Measurements from ENCODE around the gene TEAD4.

TEAD4 gene

GRCh38 chr12:3086211-3086610 is 127.0 kb downstream of the TEAD4 start:
- Histone ChIP-seq H3K79me2 (ENCODE audit: insufficient read depth, low read length) (no peaks in the 10 kb centered on the region), H3K27me3 (ENCODE audit: low read length) (no peaks in the 10 kb centered on the region), H3K4me2 (ENCODE audit: low read depth, low read length, poor library complexity, severe bottlenecking) (no peak overlapping the region), H3K9ac (ENCODE audit: low read length) (no peak overlapping the region), H2AFZ (ENCODE audit: low read depth, low read length, severe bottlenecking) (no peak overlapping the region), H3K9me3 (ENCODE audit: insufficient read depth, low read length) (no peaks in the 10 kb centered on the region), H3K4me3 (ENCODE audit: insufficient read depth, low read length, poor library complexity, severe bottlenecking) (no peak overlapping the region), H3K9me2 (replicated peaks; ENCODE audit: insufficient read depth, low read length) (no peaks in the 10 kb centered on the region), H3K36me3 (ENCODE audit: low read length) (no peaks in the 10 kb centered on the region), H4K20me1 (ENCODE audit: low read depth, low read length) (no peaks in the 10 kb centered on the region), H3K27ac (ENCODE audit: low read depth, low read length) (no peak overlapping the region), H3F3A (ENCODE audit: insufficient read depth) (no peaks in the 10 kb centered on the region)
- TF ChIP-seq CTCF (IDR thresholded peaks at IDR 0.05; ENCODE audit: insufficient read depth, low read length, poor library complexity, severe bottlenecking) (no peak), EZH2phosphoT487 (conservative IDR thresholded peaks at IDR 0.05; ENCODE audit: low read length) (no peak)

- H3K27ac ChIP-seq (ENCODE audit: low read depth, low read length) = no peak overlapping the region
- H3K27me3 ChIP-seq (ENCODE audit: low read length) = no peaks in the 10 kb centered on the region
- no peaks in the 10 kb centered on the region for H4K20me1 ChIP-seq (ENCODE audit: low read depth, low read length)
- no peaks in the 10 kb centered on the region for H3K9me3 ChIP-seq (ENCODE audit: insufficient read depth, low read length)
- no peaks in the 10 kb centered on the region for H3K36me3 ChIP-seq (ENCODE audit: low read length)
- no peak overlapping the region for H3K4me3 ChIP-seq (ENCODE audit: insufficient read depth, low read length, poor library complexity, severe bottlenecking)
- no peak for TF ChIP-seq EZH2phosphoT487 (conservative IDR thresholded peaks at IDR 0.05; ENCODE audit: low read length)
- TF ChIP-seq CTCF (IDR thresholded peaks at IDR 0.05; ENCODE audit: insufficient read depth, low read length, poor library complexity, severe bottlenecking) = no peak
- no peaks in the 10 kb centered on the region for H3K9me2 ChIP-seq (replicated peaks; ENCODE audit: insufficient read depth, low read length)
- H3K9ac ChIP-seq (ENCODE audit: low read length) = no peak overlapping the region
- H3F3A ChIP-seq (ENCODE audit: insufficient read depth) = no peaks in the 10 kb centered on the region
- H3K79me2 ChIP-seq (ENCODE audit: insufficient read depth, low read length) = no peaks in the 10 kb centered on the region
- no peak overlapping the region for H2AFZ ChIP-seq (ENCODE audit: low read depth, low read length, severe bottlenecking)
- H3K4me2 ChIP-seq (ENCODE audit: low read depth, low read length, poor library complexity, severe bottlenecking) = no peak overlapping the region
Measured at GRCh38 chr12:3086729-3087323, 127.6 kb downstream of the TEAD4 start.

- TF ChIP-seq CTCF (IDR thresholded peaks at IDR 0.05; ENCODE audit: insufficient read depth, low read length, poor library complexity, severe bottlenecking) (no peak), EZH2phosphoT487 (conservative IDR thresholded peaks at IDR 0.05; ENCODE audit: low read length) (no peak)
- no peak overlapping the region for H3K4me3 ChIP-seq (ENCODE audit: insufficient read depth, low read length, poor library complexity, severe bottlenecking)
Measured at GRCh38 chr12:3087758-3088650, 128.8 kb downstream of the TEAD4 start.

More at GRCh38 chr12:3087758-3088650, 128.8 kb downstream of the TEAD4 start:
- Histone ChIP-seq H2AFZ (ENCODE audit: low read depth, low read length, severe bottlenecking) (no peak overlapping the region), H3K4me2 (ENCODE audit: low read depth, low read length, poor library complexity, severe bottlenecking) (no peak overlapping the region), H3K36me3 (ENCODE audit: low read length) (no peaks in the 10 kb centered on the region), H3K27me3 (ENCODE audit: low read length) (no peaks in the 10 kb centered on the region), H3K79me2 (ENCODE audit: insufficient read depth, low read length) (no peaks in the 10 kb centered on the region), H3K27ac (ENCODE audit: low read depth, low read length) (no peak overlapping the region), H3K9ac (ENCODE audit: low read length) (no peak overlapping the region), H3K9me2 (replicated peaks; ENCODE audit: insufficient read depth, low read length) (no peaks in the 10 kb centered on the region), H3F3A (ENCODE audit: insufficient read depth) (no peaks in the 10 kb centered on the region), H3K9me3 (ENCODE audit: insufficient read depth, low read length) (no peaks in the 10 kb centered on the region), H4K20me1 (ENCODE audit: low read depth, low read length) (no peaks in the 10 kb centered on the region)
